PFSK-1 (cell line): ENCODE measurements around the gene TMEM87B.

Experiments used
- FOXP2 ChIP-seq: optimal IDR thresholded peaks from 2 replicates; pipeline ENCODE3; 2011; ENCODE audit warnings: borderline replicate concordance, control low read depth, inconsistent platforms; ENCODE audit not compliant: insufficient read depth; ENCODE audit errors: extremely low read length, extremely low read depth
- POLR2AphosphoS5 ChIP-seq: IDR thresholded peaks from 2 replicates; pipeline ENCODE4 v1.6.1; 2012; ENCODE audit warnings: low read depth, mild to moderate bottlenecking, control low read depth, low read length, moderate library complexity
- REST ChIP-seq, 2 experiments: IDR thresholded peaks; 2 replicates each; pipeline versions ENCODE4 v1.6.1 to v1.8.0; 2011 to 2012; ENCODE audit warnings: low read depth in 2 of 2, low read length in 2 of 2, control low read depth in 1 of 2, inconsistent platforms in 1 of 2, mild to moderate bottlenecking in 1 of 2, moderate library complexity in 1 of 2; ENCODE audit not compliant: insufficient read depth in 1 of 2
- SIN3A ChIP-seq: IDR thresholded peaks from 2 replicates; pipeline ENCODE4 v1.6.1; 2012; ENCODE audit warnings: mild to moderate bottlenecking, low read length, moderate library complexity, borderline replicate concordance; ENCODE audit not compliant: insufficient read depth
- TAF1 ChIP-seq: IDR thresholded peaks from 2 replicates; pipeline ENCODE4 v1.6.1; 2012; ENCODE audit warnings: low read length, control low read depth, borderline replicate concordance; ENCODE audit not compliant: insufficient read depth

DNA sequence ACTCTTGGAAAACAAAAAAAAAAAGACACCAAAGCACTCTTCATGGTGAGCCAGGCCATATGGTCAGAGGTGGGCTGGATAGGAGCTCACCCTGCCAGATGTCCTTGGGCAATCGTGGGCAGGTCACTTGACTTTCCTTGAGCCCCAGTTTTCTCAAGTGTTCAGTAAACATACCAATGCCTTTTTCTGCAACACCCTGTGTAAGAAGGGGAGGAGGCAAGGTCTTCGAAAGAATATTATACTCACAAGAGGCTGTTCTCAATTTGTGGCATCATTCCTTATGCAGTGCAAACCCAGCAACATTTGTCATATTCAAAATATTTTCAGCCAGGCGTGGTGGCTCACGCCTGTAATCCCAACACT is 22.9 kb upstream of the TMEM87B start:
- TF ChIP-seq POLR2AphosphoS5 (0 out of 2 replicates have a peak, but pooled peaks have one; percentile 13), SIN3A (no peak), TAF1 (no peak), REST (IDR thresholded peaks at IDR 0.05; ENCODE audit: insufficient read depth in 1 of 2, low read depth in 2 of 2, low read length in 2 of 2) (no peak), FOXP2 (no peak)
